K562 (cell line): Measurements from ENCODE around the gene EPS8L1. TPM values are rescaled to one million over a fixed set of nuclear protein-coding genes. Genes with fewer than 3 reads are reported as not detected.

Experiments used
- ATAC-seq: fragments of 200-7000 bp; cut with Tn5 transposase; 3 replicates; pipeline ENCODE4 v1.9.1; 2020; ENCODE audit warnings: moderate library complexity
- BruUV-seq: library from RNA; stranded (reverse); fragments of 400-500 nt; replicated peaks from 2 replicates; lab custom pipeline; 2021; lab: Mats Ljungman, UMichigan
- CTCF ChIA-PET: fragments of 300-600 bp; formaldehyde crosslinking; extraction: SDS; loops from one replicate; lab custom pipeline; 2021; ENCODE audit warnings: low intra/inter-chr PET ratio; lab: Yijun Ruan, JAX
- POLR2A ChIA-PET: fragments of 300-600, 350-650 bp; sonication (Branson Sonifier 250); formaldehyde crosslinking; extraction: SDS; loops from one replicate; lab custom pipeline; 2021; ENCODE audit warnings: antibody characterized with exemption, inconsistent platforms; lab: Yijun Ruan, JAX
- DNase-seq, 4 experiments: peaks; one replicate each; pipeline versions ENCODE4 v3.0.0 to v3.0.0-alpha.2; 2011 to 2018; ENCODE audit warnings: low spot score in 3 of 4, mixed read lengths in 3 of 4; ENCODE audit errors: extremely low read depth in 1 of 4
- FAIRE-seq: peaks from 2 replicates; lab custom pipeline; 2011; peaks lifted over from hg19 to GRCh38; lab: Jason Lieb, UNC
- H2AFZ ChIP-seq: 2 replicates; pipeline ENCODE4 v1.6.0; 2011; ENCODE audit warnings: low read depth, low read length, control low read depth, inconsistent platforms
- H3K27ac ChIP-seq: fragments of 200-600 bp; 3 replicates; pipeline ENCODE4 v1.8.0; 2011; ENCODE audit warnings: low read depth, mild to moderate bottlenecking, control low read depth, inconsistent platforms, low read length, moderate library complexity, mixed read lengths; ENCODE audit errors: extremely low read depth
- H3K27me3 ChIP-seq, 2 experiments: fragments of 300-600 bp in 1 of 2; 2 replicates in 1 of 2; 3 replicates in 1 of 2; pipeline versions ENCODE4 v1.6.0 to v1.8.0; 2011; ENCODE audit warnings: inconsistent platforms in 2 of 2, low read length in 2 of 2, mild to moderate bottlenecking in 1 of 2, mixed read lengths in 1 of 2, moderate library complexity in 1 of 2; ENCODE audit not compliant: control insufficient read depth in 2 of 2, insufficient read depth in 2 of 2
- H3K36me3 ChIP-seq: fragments of 300-600 bp; 3 replicates; pipeline ENCODE4 v1.8.0; 2011; ENCODE audit warnings: mild to moderate bottlenecking, low read length, inconsistent platforms; ENCODE audit not compliant: control insufficient read depth, insufficient read depth
- H3K4me1 ChIP-seq, 2 experiments: fragments of 200-600 bp in 1 of 2; replicated peaks in 1 of 2; 2 replicates in 1 of 2; 3 replicates in 1 of 2; pipeline versions ENCODE4 v1.5.1 to v1.8.0; 2011; ENCODE audit warnings: inconsistent platforms in 2 of 2, low read length in 2 of 2, mild to moderate bottlenecking in 1 of 2, mixed read lengths in 1 of 2, moderate library complexity in 1 of 2; ENCODE audit not compliant: control insufficient read depth in 2 of 2, insufficient read depth in 2 of 2
- H3K4me2 ChIP-seq: 2 replicates; pipeline ENCODE4 v1.6.1; 2011; ENCODE audit warnings: low read length, control low read depth, inconsistent platforms, mixed read lengths; ENCODE audit not compliant: insufficient read depth
- H3K4me3 ChIP-seq: fragments of 200-600 bp; sonication (generic), shearing (Covaris generic); 2 replicates; pipeline ENCODE4 v1.5.1; 2016; ENCODE audit warnings: control low read depth, inconsistent platforms
- H3K79me2 ChIP-seq: fragments of 200-600 bp; 3 replicates; pipeline ENCODE4 v1.8.0; 2011; ENCODE audit warnings: low read length, inconsistent platforms; ENCODE audit not compliant: control insufficient read depth, insufficient read depth
- H3K9ac ChIP-seq, 2 experiments: 2 replicates each; pipeline versions ENCODE4 v1.6.0 to v1.6.1; 2011; ENCODE audit warnings: low read depth in 2 of 2, low read length in 2 of 2, control low read depth in 1 of 2, inconsistent platforms in 1 of 2, mild to moderate bottlenecking in 1 of 2, mixed read lengths in 1 of 2; ENCODE audit not compliant: insufficient read depth in 1 of 2
- H3K9me1 ChIP-seq: one replicate; pipeline ENCODE4 v1.6.0; 2011; ENCODE audit warnings: inconsistent platforms, mild to moderate bottlenecking, low read length, moderate library complexity; ENCODE audit not compliant: control insufficient read depth, insufficient read depth
- H3K9me3 ChIP-seq: replicated peaks from 2 replicates; pipeline ENCODE4 v1.5.1; 2011; ENCODE audit warnings: low read depth, low read length, inconsistent platforms; ENCODE audit not compliant: control insufficient read depth, insufficient read depth
- H4K20me1 ChIP-seq: replicated peaks from 2 replicates; pipeline ENCODE4 v1.6.1; 2011; ENCODE audit warnings: low read length, inconsistent platforms, mixed read lengths; ENCODE audit not compliant: control insufficient read depth, insufficient read depth
- CBFB ChIP-seq: sonication (generic); formaldehyde crosslinking; IDR thresholded peaks from 2 replicates; pipeline ENCODE4 v1.4.0; 2020; ENCODE audit warnings: mild to moderate bottlenecking, missing genetic modification reagents
- PHF8 ChIP-seq: fragments of 200-600 bp; sonication (generic); IDR thresholded peaks from 2 replicates; pipeline ENCODE4 v1.6.1; 2012; ENCODE audit warnings: mixed run types, mild to moderate bottlenecking, inconsistent platforms, low read length, moderate library complexity, borderline replicate concordance
- POLR2AphosphoS2 ChIP-seq: IDR thresholded peaks from 2 replicates; pipeline ENCODE4 v1.6.1; 2012; ENCODE audit warnings: low read length, improper control_type of control experiment
- POLR2B ChIP-seq: fragments of 450-650 bp; IDR thresholded peaks from 2 replicates; pipeline ENCODE4 v1.6.1; 2018; ENCODE audit warnings: low read depth; ENCODE audit not compliant: partially characterized antibody
- POLR3G ChIP-seq: IDR thresholded peaks from 2 replicates; pipeline ENCODE4 v1.6.1; 2011; ENCODE audit not compliant: insufficient read length, insufficient replicate concordance; ENCODE audit errors: extremely low read depth
- SMARCA5 ChIP-seq: fragments of 450-650 bp; IDR thresholded peaks from 2 replicates; pipeline ENCODE4 v1.6.1; 2016
- WGBS: fragments of 100-300 bp; shearing (Covaris generic); methylation state at CpG from one replicate; pipeline ENCODE4 v1.1.6; 2016; ENCODE audit warnings: low coverage, mixed read lengths; ENCODE audit not compliant: insufficient coverage; ENCODE audit errors: missing lambda C conversion rate; 5-methylcytosine and 5-hydroxymethylcytosine counted together
- in situ Hi-C: fragments of 300-500 bp; cut with MboI; formaldehyde crosslinking; loops from 4 replicates; pipeline ENCODE4 v1.15.0; 2018; ENCODE audit warnings: inconsistent platforms, mixed read lengths
- intact Hi-C: fragments of 100-400 bp; cut with micrococcal nuclease; formaldehyde crosslinking; loops from 2 replicates; pipeline ENCODE4 v1.14.2; 2022
- polyA plus RNA-seq, 8 experiments: library from polyadenylated mRNA; depleted of rRNA in 4 of 8; stranded (reverse) in 5 of 8; unstranded in 3 of 8; fragments of >200 nt; fragmentation: Nextera tagmentation in 2 of 8; fragmentation: Illumina TruSeq in 1 of 8; extraction: Ambion mirVana in 2 of 8; extraction: Trizol in 1 of 8; gene quantifications; 2 replicates each; pipeline versions ENCODE4 v1.2.1 to v1.2.3, GENCODE V29; 2011 to 2014; ENCODE audit warnings: inconsistent platforms in 1 of 8, missing spikeins in 1 of 8
- total RNA-seq, 7 experiments: library from RNA; depleted of rRNA in 6 of 7; stranded (reverse); fragments of >200 nt in 6 of 7; fragmentation: Illumina TruSeq in 2 of 7; extraction: Trizol in 2 of 7; gene quantifications; 2 replicates each; pipeline versions ENCODE4 v1.2.1 to v1.2.3, GENCODE V29; 2011 to 2021; ENCODE audit warnings: low replicate concordance in 1 of 7
- TF ChIP-seq, protein P1 (sequence below), 2 experiments: fragments of 200-800 bp in 1 of 2; sonication (Bioruptor generic) in 1 of 2; sonication (generic) in 1 of 2; formaldehyde crosslinking in 1 of 2; IDR thresholded peaks in 1 of 2; conservative IDR thresholded peaks in 1 of 2; 2 replicates each; pipeline versions ENCODE4 v1.5.0 to v1.6.1; 2016 to 2020; ENCODE audit warnings: missing compliant biosample characterization in 1 of 2, missing genetic modification characterization in 1 of 2, missing genetic modification reagents in 1 of 2
- TF ChIP-seq, protein P2 (sequence below), 3 experiments: fragments of 200-800 bp in 1 of 3; sonication (Bioruptor generic) in 1 of 3; sonication (generic) in 1 of 3; formaldehyde crosslinking in 1 of 3; IDR thresholded peaks; 2 replicates each; pipeline versions ENCODE4 v1.6.1 to v1.8.0; 2016 to 2022; ENCODE audit warnings: mild to moderate bottlenecking in 2 of 3, missing compliant biosample characterization in 2 of 3, missing genetic modification characterization in 2 of 3, missing genetic modification reagents in 1 of 3
- TF ChIP-seq, protein P3 (sequence below): fragments of 450-650 bp; IDR thresholded peaks from 2 replicates; pipeline ENCODE4 v1.6.1; 2016; ENCODE audit warnings: antibody characterized with exemption

EPS8L1 gene
- total and polyA plus RNA-seq, 9 of the 15 experiments (the other 6 are each of a cell fraction or from before 2014, with no cell fraction given), result 0.35 to 22.1 (median 11.9) TPM

DNA sequence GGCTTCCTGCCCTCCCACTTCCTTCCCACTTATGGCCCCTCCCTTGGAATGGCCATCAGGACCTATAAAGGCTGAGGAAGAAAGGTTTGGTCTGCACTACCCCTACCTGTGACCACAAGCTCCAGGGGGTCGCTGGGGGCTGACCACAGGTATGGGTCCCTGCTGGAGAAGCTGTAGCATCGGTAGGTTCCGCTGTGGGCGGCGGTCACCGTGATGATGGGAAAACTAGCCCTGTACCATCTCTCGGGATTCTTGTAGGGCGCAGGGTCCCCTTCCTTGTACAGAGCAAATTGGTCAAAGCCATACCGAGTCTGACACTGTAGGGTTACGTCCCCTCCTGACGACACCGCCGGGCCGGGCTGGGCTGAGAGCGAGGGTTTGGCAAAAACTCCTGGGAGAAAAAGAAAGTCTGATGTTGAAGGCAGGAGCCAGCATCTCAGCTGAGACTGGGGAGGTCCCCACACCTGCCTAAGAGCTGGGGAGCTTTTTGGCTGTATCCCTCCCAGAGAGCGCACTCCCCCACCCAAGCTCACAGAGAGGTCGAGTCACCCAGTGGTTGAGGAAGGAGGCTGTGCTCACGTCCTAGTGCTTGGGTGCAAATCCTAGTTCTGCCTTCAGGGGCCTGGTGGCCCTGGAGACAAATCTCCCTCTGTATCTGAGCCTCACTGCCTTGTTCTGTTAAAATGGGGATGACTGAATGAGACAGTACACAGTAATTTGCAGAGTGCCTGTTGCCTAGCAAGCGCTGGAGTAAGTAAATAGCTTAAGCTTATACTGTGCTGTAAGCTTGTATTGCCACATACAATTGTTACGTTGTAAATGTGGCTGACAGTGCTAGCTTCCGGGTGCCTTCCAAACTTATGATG lies 48.0 kb upstream of the EPS8L1 start:
- Histone ChIP-seq H2AFZ (peak overlapping the region; percentile 73; the same call in 1 of the 2 replicates), H3K79me2 (peaks cover 81% of the 10 kb centered on the region), H3K9ac (peak overlapping the region; percentile 72 to 92), H3K4me2 (peak overlapping the region; percentile 93), H3K9me3 (no peaks in the 10 kb centered on the region; the same call in 1 of the 2 replicates), H3K4me1 (peaks cover 2 to 19% of the 10 kb centered on the region in 2 experiments; a peak in 3 of 5 replicates), H3K9me1 (no peaks in the 10 kb centered on the region), H3K27ac (peak overlapping the region; percentile 79), H3K27me3 (no peaks in the 10 kb centered on the region), H3K4me3 (peak overlapping the region; percentile 51), H3K36me3 (peaks cover 50% of the 10 kb centered on the region; the same call in 2 of the 3 replicates), H4K20me1 (peaks cover 13% of the 10 kb centered on the region; the same call in 1 of the 2 replicates)
- CTCF ChIA-PET, result no interaction called here
- WGBS, result 1% methylated on average over 21 of the region's 21 CpGs
- in situ Hi-C loops, result no loop called here
- peak; percentile 80 for FAIRE-seq
- TSS peak; percentile 55 for BruUV-seq
- POLR2A ChIA-PET, result interaction anchor here (0.6 to 2.5 kb wide), 8 partner anchors 8 to 88 kb away, joined by 3 to 33 read pairs (median 4); partner anchors contain the start of genes GP6 and RDH13
- intact Hi-C loops, result no loop called here
- peak; percentile 88 for ATAC-seq
- peak; percentile 61 to 79 (median 64) for DNase-seq
- TF ChIP-seq POLR3G, result no peak
- peak; percentile 40; the same call in 1 of the 2 replicates for TF ChIP-seq SMARCA5
- TF ChIP-seq POLR2AphosphoS2, result peak; percentile 61
- TF ChIP-seq, protein P1, sequence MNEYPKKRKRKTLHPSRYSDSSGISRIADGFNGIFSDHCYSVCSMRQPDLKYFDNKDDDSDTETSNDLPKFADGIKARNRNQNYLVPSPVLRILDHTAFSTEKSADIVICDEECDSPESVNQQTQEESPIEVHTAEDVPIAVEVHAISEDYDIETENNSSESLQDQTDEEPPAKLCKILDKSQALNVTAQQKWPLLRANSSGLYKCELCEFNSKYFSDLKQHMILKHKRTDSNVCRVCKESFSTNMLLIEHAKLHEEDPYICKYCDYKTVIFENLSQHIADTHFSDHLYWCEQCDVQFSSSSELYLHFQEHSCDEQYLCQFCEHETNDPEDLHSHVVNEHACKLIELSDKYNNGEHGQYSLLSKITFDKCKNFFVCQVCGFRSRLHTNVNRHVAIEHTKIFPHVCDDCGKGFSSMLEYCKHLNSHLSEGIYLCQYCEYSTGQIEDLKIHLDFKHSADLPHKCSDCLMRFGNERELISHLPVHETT (CRISPR knock-in tag; conservative IDR thresholded peaks at IDR 0.05 in 1 of 2, IDR thresholded peaks at IDR 0.05 in 1 of 2), result no peak
- TF ChIP-seq, protein P2, sequence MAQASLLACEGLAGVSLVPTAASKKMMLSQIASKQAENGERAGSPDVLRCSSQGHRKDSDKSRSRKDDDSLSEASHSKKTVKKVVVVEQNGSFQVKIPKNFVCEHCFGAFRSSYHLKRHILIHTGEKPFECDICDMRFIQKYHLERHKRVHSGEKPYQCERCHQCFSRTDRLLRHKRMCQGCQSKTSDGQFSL (CRISPR knock-in tag; IDR thresholded peaks at IDR 0.05), result peak; percentile 30; the same call in 1 of the 2 replicates
- TF ChIP-seq, protein P2 (tag; IDR thresholded peaks at IDR 0.05), result peak in 1 of 2 experiments; percentile 38; a peak in 2 of 4 replicates
- TF ChIP-seq PHF8, result peak; percentile 21; the same call in 1 of the 2 replicates
- TF ChIP-seq POLR2B, result peak; percentile 75
- TF ChIP-seq CBFB, result 0 out of 2 replicates have a peak, but pooled peaks have one; percentile 62
- TF ChIP-seq, protein P3, sequence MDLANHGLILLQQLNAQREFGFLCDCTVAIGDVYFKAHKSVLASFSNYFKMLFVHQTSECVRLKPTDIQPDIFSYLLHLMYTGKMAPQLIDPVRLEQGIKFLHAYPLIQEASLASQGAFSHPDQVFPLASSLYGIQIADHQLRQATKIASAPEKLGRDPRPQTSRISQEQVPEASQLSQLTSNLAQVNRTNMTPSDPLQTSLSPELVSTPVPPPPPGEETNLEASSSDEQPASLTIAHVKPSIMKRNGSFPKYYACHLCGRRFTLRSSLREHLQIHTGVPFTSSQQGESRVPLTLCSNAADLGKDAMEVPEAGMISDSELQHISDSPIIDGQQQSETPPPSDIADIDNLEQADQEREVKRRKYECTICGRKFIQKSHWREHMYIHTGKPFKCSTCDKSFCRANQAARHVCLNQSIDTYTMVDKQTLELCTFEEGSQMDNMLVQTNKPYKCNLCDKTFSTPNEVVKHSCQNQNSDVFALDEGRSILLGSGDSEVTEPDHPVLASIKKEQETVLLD, result peak; percentile 69; the same call in 1 of the 2 replicates
